ENCODE data around the gene SETMAR.

- TF ChIP-seq POLR2A (IDR thresholded peaks at IDR 0.05) = no peak
- TF ChIP-seq CTCF (IDR thresholded peaks at IDR 0.05) = peak; percentile 63 to 85 (median 74)
- TF ChIP-seq POLR2AphosphoS5 (IDR thresholded peaks at IDR 0.05) = no peak
Measured at GRCh38 chr3:4350789-4351163, 47.6 kb downstream of the SETMAR start.
